HFF-Myc (cell line): ENCODE data around the gene YTHDF1.

ENCODE experiments used
- DNase-seq: peaks from one replicate; pipeline ENCODE4 v3.0.0-alpha.2; 2011; ENCODE audit warnings: low read depth; ENCODE audit errors: extremely low read depth
- H3K4me3 ChIP-seq: replicated peaks from 2 replicates; pipeline ENCODE4 v1.5.1; 2011; ENCODE audit warnings: low read depth, mild to moderate bottlenecking, control low read depth, low read length
- TF ChIP-seq, protein P1 (sequence below): IDR thresholded peaks from 2 replicates; pipeline ENCODE4 v1.5.1; 2012; ENCODE audit warnings: mild to moderate bottlenecking, low read depth, low read length, control low read depth; ENCODE audit errors: missing control alignments

Gene YTHDF1

GRCh38 chr20:63218701-63219446 is 2.9 kb upstream of the YTHDF1 start:
- TF ChIP-seq, protein P1, sequence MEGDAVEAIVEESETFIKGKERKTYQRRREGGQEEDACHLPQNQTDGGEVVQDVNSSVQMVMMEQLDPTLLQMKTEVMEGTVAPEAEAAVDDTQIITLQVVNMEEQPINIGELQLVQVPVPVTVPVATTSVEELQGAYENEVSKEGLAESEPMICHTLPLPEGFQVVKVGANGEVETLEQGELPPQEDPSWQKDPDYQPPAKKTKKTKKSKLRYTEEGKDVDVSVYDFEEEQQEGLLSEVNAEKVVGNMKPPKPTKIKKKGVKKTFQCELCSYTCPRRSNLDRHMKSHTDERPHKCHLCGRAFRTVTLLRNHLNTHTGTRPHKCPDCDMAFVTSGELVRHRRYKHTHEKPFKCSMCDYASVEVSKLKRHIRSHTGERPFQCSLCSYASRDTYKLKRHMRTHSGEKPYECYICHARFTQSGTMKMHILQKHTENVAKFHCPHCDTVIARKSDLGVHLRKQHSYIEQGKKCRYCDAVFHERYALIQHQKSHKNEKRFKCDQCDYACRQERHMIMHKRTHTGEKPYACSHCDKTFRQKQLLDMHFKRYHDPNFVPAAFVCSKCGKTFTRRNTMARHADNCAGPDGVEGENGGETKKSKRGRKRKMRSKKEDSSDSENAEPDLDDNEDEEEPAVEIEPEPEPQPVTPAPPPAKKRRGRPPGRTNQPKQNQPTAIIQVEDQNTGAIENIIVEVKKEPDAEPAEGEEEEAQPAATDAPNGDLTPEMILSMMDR: no peak
- H3K4me3 ChIP-seq: no peak overlapping the region
- no peak for DNase-seq

DNA sequence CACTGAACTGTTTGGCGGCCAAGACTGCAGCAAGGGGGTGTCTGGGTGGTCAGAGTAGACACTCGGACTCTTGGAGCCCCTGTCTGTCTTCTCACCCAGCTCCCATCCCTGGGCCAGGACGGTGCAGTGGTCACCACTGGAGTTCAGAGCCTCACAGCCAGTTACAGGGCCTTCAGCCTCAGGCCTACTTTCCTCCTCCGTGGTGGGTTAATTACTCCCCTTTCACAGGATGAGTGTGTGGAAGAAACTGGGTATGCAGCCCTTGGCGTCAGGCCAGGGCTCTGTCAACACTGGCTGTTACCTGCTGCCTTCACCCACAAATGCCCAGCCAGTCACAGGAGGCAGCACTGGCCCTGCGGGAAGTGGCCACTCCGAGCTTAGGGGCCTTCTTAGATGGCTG is 1.8 kb upstream of the YTHDF1 start:
- no peak for DNase-seq
- TF ChIP-seq, protein P1: no peak
- H3K4me3 ChIP-seq: no peak overlapping the region

DNA sequence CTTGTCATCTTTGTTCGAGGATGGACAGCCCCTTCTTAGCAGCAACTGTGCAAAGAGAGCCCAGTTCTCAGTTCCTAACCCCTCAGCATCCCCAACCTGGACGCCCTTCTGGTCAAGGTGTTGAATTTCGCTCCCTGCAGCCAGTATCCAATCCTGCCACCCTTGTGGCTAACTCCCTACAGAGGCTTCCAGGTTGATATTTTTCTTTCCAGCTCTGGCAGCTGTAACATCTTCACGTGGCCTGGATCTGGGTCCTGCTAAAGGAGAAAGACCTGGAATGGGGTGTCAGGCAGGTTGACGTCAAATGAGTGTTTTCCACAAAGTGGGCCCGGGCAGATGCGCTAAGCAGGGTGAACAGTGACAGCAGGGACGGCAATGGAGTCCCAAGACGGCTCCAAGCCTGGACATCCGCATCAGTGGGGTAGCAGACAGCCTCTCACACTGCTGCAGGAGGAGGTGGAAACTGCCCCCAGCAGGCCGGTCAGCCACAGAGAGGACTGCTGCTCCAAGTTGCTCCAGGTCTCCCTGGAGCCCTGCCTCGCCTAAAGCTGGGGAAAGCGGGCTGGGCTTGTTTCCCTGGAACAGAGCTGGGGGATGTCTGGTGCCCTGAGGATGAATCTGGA is 1.0 kb upstream of the YTHDF1 start:
- DNase-seq: no peak
- H3K4me3 ChIP-seq: peak overlapping the region; percentile 83
- TF ChIP-seq, protein P1: no peak

DNA sequence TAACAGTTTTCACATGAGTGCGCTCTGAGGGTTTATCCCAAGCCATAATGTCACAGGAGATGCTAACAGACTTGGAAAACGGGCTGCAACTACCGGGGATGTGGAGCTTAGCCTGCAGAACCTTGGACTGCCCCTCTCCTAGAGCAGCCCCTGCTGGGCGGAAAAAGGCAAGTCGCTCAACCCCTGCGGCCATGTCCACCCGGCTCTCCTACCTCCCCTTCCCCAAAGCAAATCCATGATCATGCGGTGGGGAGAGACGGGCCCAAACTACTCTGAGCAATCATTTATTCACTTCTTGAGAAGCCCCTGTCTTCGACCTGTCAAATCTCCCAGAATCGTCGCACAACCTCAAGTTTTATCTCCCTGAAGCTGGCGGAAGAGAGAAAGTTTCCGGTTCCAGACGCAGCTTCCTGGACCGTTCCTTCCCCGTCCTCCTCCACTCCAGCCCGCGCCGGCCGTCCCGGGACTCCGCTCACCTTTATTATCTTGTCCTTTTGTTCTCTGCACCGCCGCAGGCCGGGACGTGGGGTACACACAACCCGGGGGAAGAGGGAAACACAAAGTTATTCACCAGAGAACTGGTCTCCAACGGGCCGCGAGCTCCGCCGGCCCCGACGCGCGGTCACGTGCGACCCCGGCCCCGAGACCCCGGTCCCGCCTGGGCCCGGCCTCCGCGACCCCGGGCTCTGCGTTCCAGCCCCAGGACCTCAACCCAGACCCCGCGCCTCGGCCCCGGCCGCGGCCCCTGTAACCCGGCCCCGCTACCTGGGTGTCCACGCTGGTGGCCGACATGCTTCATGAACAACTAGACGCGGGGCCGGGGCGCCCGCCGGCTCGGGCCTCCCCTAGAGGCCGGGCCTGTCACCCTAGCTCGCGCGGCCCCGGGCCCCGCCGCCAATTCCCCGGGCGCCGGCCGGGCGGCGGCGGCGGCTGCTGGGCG is 560 bp downstream of the YTHDF1 start:
- H3K4me3 ChIP-seq: peak overlapping the region; percentile 83
- TF ChIP-seq, protein P1: peak; percentile 65
- no peak for DNase-seq

DNA sequence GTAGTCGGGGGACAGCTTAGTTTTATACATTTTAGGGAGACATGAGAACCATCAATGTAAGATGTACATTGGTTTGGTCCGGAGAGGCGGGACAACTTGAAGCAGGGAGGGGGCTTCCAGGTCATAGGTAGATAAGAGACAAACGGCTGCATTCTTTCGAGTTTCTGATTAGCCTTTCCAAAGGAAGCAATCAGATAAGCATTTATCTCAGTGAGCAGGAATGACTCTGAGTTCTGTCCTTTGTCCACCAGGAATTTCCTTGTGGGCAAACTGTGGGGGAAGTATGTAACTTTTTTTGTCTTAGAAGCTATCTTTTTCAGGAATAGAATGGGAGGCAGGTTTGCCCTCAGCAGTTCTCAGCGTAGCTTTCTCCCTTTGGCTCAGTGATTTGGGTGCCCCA is 1.4 kb downstream of the YTHDF1 start:
- no peak for DNase-seq
- TF ChIP-seq, protein P1: no peak
- peak overlapping the region; percentile 83 for H3K4me3 ChIP-seq

- TF ChIP-seq, protein P1: no peak
- DNase-seq: no peak
- H3K4me3 ChIP-seq: no peak overlapping the region
Observed at GRCh38 chr20:63212792-63213191, 3.1 kb downstream of the YTHDF1 start.
